OCI-LY3 (cell line): ENCODE data around the gene IPO7.

Experiments used
- H2AFZ ChIP-seq: fragments of 200-600, 300-600 bp; shearing (Covaris generic); 2 replicates; pipeline ENCODE4 v1.6.0; 2014; ENCODE audit warnings: antibody characterized with exemption, low read depth, low read length
- H3K27ac ChIP-seq: fragments of 200-600, 300-600 bp; sonication (generic); 2 replicates; pipeline ENCODE4 v1.5.1; 2014; ENCODE audit warnings: mild to moderate bottlenecking, low read length, moderate library complexity, mixed read lengths
- H3K27me3 ChIP-seq: fragments of 200-600, 300-600 bp; sonication (generic); 2 replicates; pipeline ENCODE4 v1.6.1; 2014; ENCODE audit warnings: low read depth, low read length, mixed read lengths
- H3K36me3 ChIP-seq: fragments of 200-600, 300-600 bp; sonication (generic); replicated peaks from 2 replicates; pipeline ENCODE3; 2014; ENCODE audit warnings: low read depth, low read length, mixed read lengths
- H3K4me1 ChIP-seq: fragments of 300-600, 200-600 bp; sonication (generic); 2 replicates; pipeline ENCODE4 v1.6.1; 2014; ENCODE audit warnings: low read length, mixed read lengths
- H3K4me2 ChIP-seq: fragments of 200-600, 300-600 bp; sonication (generic); 2 replicates; pipeline ENCODE4 v1.6.1; 2014; ENCODE audit warnings: low read length, mixed read lengths
- H3K4me3 ChIP-seq: fragments of 300-600, 200-600 bp; sonication (generic); 2 replicates; pipeline ENCODE4 v1.5.1; 2014; ENCODE audit warnings: antibody characterized with exemption, mild to moderate bottlenecking, low read length, moderate library complexity
- H3K79me2 ChIP-seq: fragments of 300-600, 200-600 bp; shearing (Covaris generic); 2 replicates; pipeline ENCODE4 v1.6.1; 2014; ENCODE audit warnings: mild to moderate bottlenecking, low read length, mixed read lengths
- H3K9ac ChIP-seq: fragments of 300-600, 200-600 bp; shearing (Covaris generic); 2 replicates; pipeline ENCODE4 v1.6.0; 2014; ENCODE audit warnings: mild to moderate bottlenecking, low read length, moderate library complexity
- H3K9me3 ChIP-seq: fragments of 200-600, 300-600 bp; shearing (Covaris generic); 2 replicates; pipeline ENCODE4 v1.6.1; 2014; ENCODE audit warnings: low read length, mixed read lengths; ENCODE audit not compliant: insufficient read depth
- H4K20me1 ChIP-seq: fragments of 200-600, 300-600 bp; sonication (generic); 2 replicates; pipeline ENCODE4 v1.6.1; 2016; ENCODE audit warnings: low read length, mixed read lengths; ENCODE audit not compliant: insufficient read depth
- EZH2phosphoT487 ChIP-seq: fragments of 200-600 bp; shearing (Covaris generic); IDR thresholded peaks from 2 replicates; pipeline ENCODE4 v1.6.1; 2018; ENCODE audit warnings: antibody characterized with exemption, mixed run types, low read depth
- TF ChIP-seq, protein P1 (sequence below): fragments of 200-600, 300-600 bp; sonication (generic); IDR thresholded peaks from 2 replicates; pipeline ENCODE4 v1.5.1; 2014; ENCODE audit warnings: antibody characterized with exemption, low read length, low read depth

The IPO7 gene

DNA sequence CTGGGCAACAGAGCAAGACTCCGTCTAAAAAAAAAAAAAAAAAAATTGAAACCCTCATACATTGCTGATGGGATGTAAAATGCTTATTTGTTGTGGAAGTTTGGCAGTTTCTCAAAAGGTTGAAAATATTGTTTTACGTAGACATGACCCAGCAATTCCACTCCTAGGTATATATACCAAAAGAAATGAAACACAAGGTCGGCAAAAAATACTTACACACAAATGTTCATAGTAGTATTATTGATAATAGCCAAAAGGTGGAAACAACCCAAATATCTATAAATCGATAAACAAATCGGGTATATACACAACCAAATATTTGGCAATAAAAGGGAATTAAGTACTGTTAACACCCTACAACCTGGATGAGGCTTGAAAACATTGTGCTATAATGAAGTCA lies 71.3 kb downstream of the IPO7 start:
- H2AFZ ChIP-seq: no peak overlapping the region
- H3K9me3 ChIP-seq: no peaks in the 10 kb centered on the region
- TF ChIP-seq EZH2phosphoT487: no peak
- no peak overlapping the region for H3K27ac ChIP-seq
- peaks cover 4% of the 10 kb centered on the region for H3K36me3 ChIP-seq
- no peak overlapping the region for H3K9ac ChIP-seq
- no peaks in the 10 kb centered on the region for H3K27me3 ChIP-seq
- H3K4me1 ChIP-seq: 0 out of 2 replicates have a peak, but pooled peaks cover 3% of the 10 kb centered on the region
- H3K79me2 ChIP-seq: peaks cover 17% of the 10 kb centered on the region
- no peak overlapping the region for H3K4me3 ChIP-seq
- H3K4me2 ChIP-seq: no peak overlapping the region
- H4K20me1 ChIP-seq: no peaks in the 10 kb centered on the region

DNA sequence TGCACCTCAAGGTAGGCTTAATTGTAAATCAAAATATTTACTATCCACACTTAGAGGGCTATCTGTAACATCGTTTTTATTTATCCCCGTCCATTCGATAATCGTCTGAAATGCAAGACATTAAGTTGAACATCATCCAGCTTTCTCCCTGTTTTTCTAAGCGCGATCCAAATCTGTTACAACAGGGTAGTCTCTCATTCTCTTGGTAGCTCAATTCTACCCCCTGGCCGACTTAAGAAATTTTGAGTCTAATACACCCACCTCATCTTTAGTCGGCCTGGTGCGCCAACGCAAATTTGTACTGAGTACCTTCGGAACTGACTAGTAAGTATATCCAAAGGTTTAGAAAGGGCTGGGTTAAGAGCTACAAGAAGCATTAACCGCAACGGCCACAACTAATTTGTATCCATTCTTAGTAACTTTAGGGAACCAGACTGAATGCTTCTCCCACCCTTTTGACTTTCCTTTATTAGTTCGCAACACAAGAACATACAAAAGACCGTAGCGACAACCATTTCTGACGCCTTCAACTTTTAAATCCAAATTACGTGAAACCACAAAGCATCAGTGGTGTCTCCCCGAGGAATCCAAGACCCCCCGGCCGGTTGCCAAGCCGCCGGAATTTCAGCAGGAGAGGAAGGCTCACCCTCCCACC lies 75.3 kb downstream of the IPO7 start:
- H3K4me2 ChIP-seq: peak overlapping the region; percentile 94
- H2AFZ ChIP-seq: no peak overlapping the region
- TF ChIP-seq, protein P1, sequence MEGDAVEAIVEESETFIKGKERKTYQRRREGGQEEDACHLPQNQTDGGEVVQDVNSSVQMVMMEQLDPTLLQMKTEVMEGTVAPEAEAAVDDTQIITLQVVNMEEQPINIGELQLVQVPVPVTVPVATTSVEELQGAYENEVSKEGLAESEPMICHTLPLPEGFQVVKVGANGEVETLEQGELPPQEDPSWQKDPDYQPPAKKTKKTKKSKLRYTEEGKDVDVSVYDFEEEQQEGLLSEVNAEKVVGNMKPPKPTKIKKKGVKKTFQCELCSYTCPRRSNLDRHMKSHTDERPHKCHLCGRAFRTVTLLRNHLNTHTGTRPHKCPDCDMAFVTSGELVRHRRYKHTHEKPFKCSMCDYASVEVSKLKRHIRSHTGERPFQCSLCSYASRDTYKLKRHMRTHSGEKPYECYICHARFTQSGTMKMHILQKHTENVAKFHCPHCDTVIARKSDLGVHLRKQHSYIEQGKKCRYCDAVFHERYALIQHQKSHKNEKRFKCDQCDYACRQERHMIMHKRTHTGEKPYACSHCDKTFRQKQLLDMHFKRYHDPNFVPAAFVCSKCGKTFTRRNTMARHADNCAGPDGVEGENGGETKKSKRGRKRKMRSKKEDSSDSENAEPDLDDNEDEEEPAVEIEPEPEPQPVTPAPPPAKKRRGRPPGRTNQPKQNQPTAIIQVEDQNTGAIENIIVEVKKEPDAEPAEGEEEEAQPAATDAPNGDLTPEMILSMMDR: no peak
- TF ChIP-seq EZH2phosphoT487: no peak
- H3K9ac ChIP-seq: peak overlapping the region; percentile 100
- no peaks in the 10 kb centered on the region for H4K20me1 ChIP-seq
- peaks cover 20% of the 10 kb centered on the region for H3K4me1 ChIP-seq
- H3K4me3 ChIP-seq: peak overlapping the region; percentile 99
- peaks cover 49% of the 10 kb centered on the region for H3K79me2 ChIP-seq
- H3K27me3 ChIP-seq: no peaks in the 10 kb centered on the region
- H3K36me3 ChIP-seq: no peaks in the 10 kb centered on the region
- peak overlapping the region; percentile 88 for H3K27ac ChIP-seq
- no peaks in the 10 kb centered on the region for H3K9me3 ChIP-seq

DNA sequence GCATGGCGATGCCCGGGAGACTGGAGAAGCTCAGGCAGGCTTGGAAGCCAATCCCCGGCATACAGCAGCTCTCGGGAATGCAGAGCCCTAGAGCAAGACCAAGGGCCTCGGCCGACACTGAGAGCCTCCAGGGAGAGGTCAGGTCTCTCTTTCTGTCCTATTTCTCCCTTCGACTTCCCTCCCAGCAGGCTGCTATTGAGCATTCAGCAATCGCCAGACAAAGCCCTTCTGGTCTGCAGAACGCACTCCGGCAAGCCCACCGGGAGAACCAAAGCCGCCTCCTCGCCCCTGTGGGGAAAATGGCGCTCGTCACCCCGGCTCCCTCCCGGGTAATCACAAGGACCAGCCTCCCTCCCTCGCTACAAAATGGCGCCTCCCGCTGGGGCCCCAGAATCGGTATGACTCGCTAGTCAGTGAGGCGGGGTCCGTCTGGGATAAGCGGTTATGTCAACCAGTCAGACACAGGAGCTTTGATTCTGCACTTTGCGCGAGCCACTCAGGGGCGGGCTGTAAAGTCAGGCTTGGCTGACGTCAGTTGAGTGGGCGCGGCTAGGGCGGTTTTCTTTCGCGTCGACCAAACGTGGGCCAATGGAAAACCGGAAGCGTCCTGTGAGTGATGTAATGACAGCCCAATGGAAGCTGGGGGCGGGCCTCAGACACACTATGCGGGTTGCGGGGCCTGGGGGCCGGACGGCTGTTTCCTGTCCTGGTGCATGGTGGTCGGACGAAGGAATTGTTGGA lies 76.0 kb downstream of the IPO7 start, which contains the start of gene ZNF143:
Gene ZNF143, plus strand, starts transcription at position 691 of the 741 bp plus-strand sequence. CDS start 10,297 bp downstream, outside the sequence.
- no peaks in the 10 kb centered on the region for H3K9me3 ChIP-seq
- H3K4me3 ChIP-seq: peak within 1 kb of the TSS; percentile 99
- H3K36me3 ChIP-seq: no peaks in the 10 kb centered on the region
- H3K9ac ChIP-seq: peak within 1 kb of the TSS; percentile 100
- H3K27me3 ChIP-seq: no peaks in the 10 kb centered on the region
- TF ChIP-seq, protein P1: no peak
- no peak for TF ChIP-seq EZH2phosphoT487
- H3K4me2 ChIP-seq: peak within 1 kb of the TSS; percentile 94
- H2AFZ ChIP-seq: no peak within 1 kb of the TSS
- H4K20me1 ChIP-seq: no peaks in the 10 kb centered on the region
- H3K4me1 ChIP-seq: peaks cover 20% of the 10 kb centered on the region
- peak within 1 kb of the TSS; percentile 98 for H3K27ac ChIP-seq
- peaks cover 51% of the 10 kb centered on the region for H3K79me2 ChIP-seq

DNA sequence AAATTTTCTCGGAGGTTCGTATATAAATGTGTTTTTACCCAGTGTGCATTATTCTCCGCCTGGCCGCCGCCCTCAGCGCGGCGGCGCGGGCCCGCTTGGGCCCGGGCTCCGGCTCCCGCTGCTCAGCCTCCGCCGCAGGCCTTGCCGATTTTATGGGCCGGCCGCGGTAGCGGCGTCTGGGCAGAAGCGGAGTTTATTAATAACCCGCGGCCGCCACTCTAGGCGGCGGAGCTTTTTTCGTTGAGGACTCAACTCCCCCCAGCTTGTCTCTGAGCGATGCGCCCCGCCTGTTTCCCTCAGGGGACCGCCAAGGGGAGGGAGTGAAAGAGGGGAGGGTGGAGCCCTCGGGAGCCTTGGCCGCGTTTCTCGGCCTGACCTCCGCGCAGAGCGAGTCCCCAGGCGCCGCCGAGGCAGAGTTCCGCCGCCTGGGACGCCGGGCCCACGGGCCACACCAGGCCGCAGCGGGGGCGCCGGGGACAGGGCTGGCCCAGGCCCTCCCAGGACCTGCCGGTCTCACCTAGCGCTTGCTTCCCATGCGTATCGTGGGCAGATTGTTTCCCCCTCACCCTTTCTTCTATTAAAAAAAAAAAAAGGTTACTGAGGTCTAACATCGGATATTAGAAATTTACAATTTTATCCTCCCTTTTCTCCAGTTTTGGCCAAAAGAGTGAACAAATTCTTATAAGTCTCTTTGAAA lies 76.8 kb downstream of the IPO7 start:
- no peaks in the 10 kb centered on the region for H4K20me1 ChIP-seq
- no peak overlapping the region for H2AFZ ChIP-seq
- peak overlapping the region; percentile 93 for H3K9ac ChIP-seq
- peaks cover 20% of the 10 kb centered on the region for H3K4me1 ChIP-seq
- peak overlapping the region; percentile 71 for H3K4me2 ChIP-seq
- no peaks in the 10 kb centered on the region for H3K36me3 ChIP-seq
- no peaks in the 10 kb centered on the region for H3K27me3 ChIP-seq
- H3K79me2 ChIP-seq: peaks cover 56% of the 10 kb centered on the region
- peak overlapping the region; percentile 78 for H3K4me3 ChIP-seq
- peak overlapping the region; percentile 98 for H3K27ac ChIP-seq
- no peaks in the 10 kb centered on the region for H3K9me3 ChIP-seq
- no peak for TF ChIP-seq EZH2phosphoT487
- TF ChIP-seq, protein P1: no peak
